Aorta (tissue), 5 donors: ENCODE measurements around the gene LDLRAD1. TPM values are rescaled to one million over a fixed set of nuclear protein-coding genes. Genes with fewer than 3 reads are reported as not detected.
"Not testable (repeated sequence)": the region's sequence is repeated elsewhere in the genome, so short reads cannot be mapped to it uniquely, and the experiment has no call there.

ENCODE experiments used
- ATAC-seq: fragments of 200-7000 bp; cut with Tn5 transposase; one replicate; pipeline ENCODE4 v1.9.1; 2022; ENCODE audit warnings: moderate library complexity; ENCODE audit not compliant: low FRiP score
- DNase-seq, 2 donors: peaks; one replicate each; pipeline ENCODE4 v3.0.0-alpha.2; 2020
- H3K27ac ChIP-seq, 2 donors: one replicate each; pipeline ENCODE4 v1.5.1; 2013; ENCODE audit warnings: low read length in 2 of 2, mild to moderate bottlenecking in 2 of 2, moderate library complexity in 2 of 2, control low read depth in 1 of 2, inconsistent platforms in 1 of 2, low read depth in 1 of 2
- H3K27me3 ChIP-seq, 2 donors: one replicate each; pipeline ENCODE4 v1.6.1; 2013; ENCODE audit warnings: control low read depth in 1 of 2, low read length in 1 of 2, mild to moderate bottlenecking in 1 of 2, moderate library complexity in 1 of 2; ENCODE audit not compliant: insufficient read depth in 2 of 2, control insufficient read depth in 1 of 2
- H3K36me3 ChIP-seq, 2 donors: one replicate each; pipeline ENCODE4 v1.6.1; 2013; ENCODE audit warnings: control low read depth in 1 of 2, low read length in 1 of 2, mild to moderate bottlenecking in 1 of 2; ENCODE audit not compliant: insufficient read depth in 2 of 2, control insufficient read depth in 1 of 2
- H3K4me1 ChIP-seq, 2 donors: one replicate each; pipeline ENCODE4 v1.6.1; 2013; ENCODE audit warnings: low read length in 2 of 2, control low read depth in 1 of 2, mild to moderate bottlenecking in 1 of 2, moderate library complexity in 1 of 2; ENCODE audit not compliant: insufficient read depth in 2 of 2, control insufficient read depth in 1 of 2
- H3K4me3 ChIP-seq, 2 donors: one replicate each; pipeline ENCODE4 v1.5.1; 2013; ENCODE audit warnings: low read length in 2 of 2, control low read depth in 1 of 2, mild to moderate bottlenecking in 1 of 2
- H3K9me3 ChIP-seq: one replicate; pipeline ENCODE4 v1.6.1; 2013; ENCODE audit warnings: mild to moderate bottlenecking, low read length; ENCODE audit not compliant: control insufficient read depth
- WGBS, 2 donors: extraction: QIAGEN DNeasy Blood & Tissue Kit; methylation state at CpG; one replicate each; pipeline ENCODE4 v1.1.7; 2013; 5-methylcytosine and 5-hydroxymethylcytosine counted together
- intact Hi-C, 2 donors: fragments of 100-400 bp; cut with DNase I; formaldehyde crosslinking; loops; one replicate each; pipeline versions ENCODE4 v1.14.2 to v1.15.0; 2022
- polyA plus RNA-seq, 2 donors: library from polyadenylated mRNA; stranded (reverse); fragments of 200-250 nt; gene quantifications; one replicate each; pipeline ENCODE4 v1.2.3, GENCODE V29; 2013
- total RNA-seq, 2 donors: library from RNA; stranded (reverse); fragmentation: NEBNext Ultra II Directional; extraction: Animal tissue kit (Norgen Biotek cat#: 25700); gene quantifications; one replicate each; pipeline ENCODE4 v1.2.1, GENCODE V29; 2021
- donor health status: healthy with polysubstance abuse.
- donor health status: Bipolar disorder and iron deficiency.
- donor health status: DM: no; HTN: no; CAD: no.
- donor health status: DM: no; HTN: no; CAD: no.
- donor health status: DM: yes; HTN: yes; CAD: no.

LDLRAD1 gene
- total and polyA plus RNA-seq, 4 donors = not detected

DNA sequence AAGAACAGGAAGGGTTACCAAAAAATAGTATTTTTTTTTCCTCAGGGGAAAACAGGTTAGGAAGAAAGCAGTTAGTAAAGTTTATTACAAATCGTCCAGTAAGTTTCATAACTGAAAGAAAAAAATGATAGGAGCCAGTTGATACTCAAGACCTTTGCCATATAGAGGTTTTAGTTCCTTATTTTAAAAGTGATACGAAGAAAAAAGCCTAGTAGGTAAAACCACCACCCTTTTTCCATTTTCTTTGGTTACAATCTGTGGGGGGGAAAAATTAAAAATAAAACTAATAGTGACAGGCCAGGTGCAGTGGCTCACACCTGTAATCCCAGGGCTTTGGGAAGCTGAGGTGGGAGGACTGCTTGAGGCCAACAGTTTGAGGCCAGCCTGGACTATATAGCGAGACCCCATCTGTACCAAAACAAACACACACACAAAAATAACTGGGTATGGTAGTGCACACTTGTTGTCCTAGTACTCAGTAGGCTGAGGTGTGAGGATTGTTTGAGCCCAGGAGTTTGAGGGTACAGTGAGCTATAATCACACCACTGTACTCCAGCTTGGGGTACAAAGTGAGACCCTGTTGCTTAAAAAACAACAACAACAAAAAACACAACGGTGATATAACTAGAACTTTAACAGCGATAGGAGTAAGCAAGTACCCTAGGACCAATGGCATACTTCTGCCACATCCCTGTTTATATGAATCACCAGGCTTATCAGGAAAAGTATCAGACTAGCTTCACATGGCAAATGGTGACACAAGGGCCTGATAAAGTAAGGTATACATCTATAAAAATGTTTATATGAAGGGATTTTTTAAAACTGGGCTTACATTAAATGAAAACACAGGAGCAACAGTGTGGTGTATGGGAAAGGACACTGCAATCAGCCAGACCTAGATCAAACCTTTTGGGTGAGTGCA is 29.7 kb upstream of the LDLRAD1 start:
- Histone ChIP-seq H3K4me1 (peaks cover 1 to 5% of the 10 kb centered on the region in 2 donors), H3K4me3 (no peak overlapping the region), H3K36me3 (peaks cover 0 to 2% of the 10 kb centered on the region in 2 donors), H3K9me3 (no peaks in the 10 kb centered on the region), H3K27ac (no peak overlapping the region), H3K27me3 (no peaks in the 10 kb centered on the region)
- no peak for ATAC-seq
- no peak for DNase-seq
- 67 to 68% methylated on average over 5 of the region's 5 CpGs for WGBS, 2 donors
- intact Hi-C loops = no loop called here

DNA sequence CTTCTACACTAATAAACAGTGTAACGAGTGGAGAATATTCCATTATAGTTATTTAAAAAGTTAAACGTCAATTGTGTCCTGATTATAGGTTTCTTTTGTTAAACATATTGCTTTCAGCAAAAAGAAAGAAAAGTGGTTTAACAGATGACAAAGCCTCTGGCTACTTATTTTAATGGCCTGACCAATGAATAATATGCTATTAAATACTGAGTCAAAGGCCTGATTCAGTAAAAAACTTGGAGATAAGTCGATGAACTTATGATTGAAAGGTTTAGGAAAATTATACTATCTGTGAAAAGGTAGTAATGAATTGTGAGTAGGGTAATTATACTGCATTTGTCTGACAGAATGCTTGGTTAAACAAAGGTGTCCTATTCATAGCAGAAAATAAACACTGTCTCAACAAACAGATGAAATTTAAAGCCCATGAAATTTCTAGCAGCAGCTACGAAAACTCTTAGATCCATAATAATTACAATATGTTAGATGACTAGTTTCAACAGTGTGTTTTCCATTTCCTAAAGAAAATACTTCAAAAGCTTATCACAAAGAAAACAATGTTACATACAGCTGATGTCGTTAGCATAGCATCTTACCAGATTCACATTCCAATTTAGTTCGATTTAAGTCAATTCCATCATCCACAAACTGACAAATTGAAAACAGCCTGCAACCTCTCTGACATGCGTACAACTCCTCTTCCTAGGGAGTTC is 28.8 kb upstream of the LDLRAD1 start:
- no peak overlapping the region for H3K4me3 ChIP-seq
- intact Hi-C loops = no loop called here
- ATAC-seq = no peak
- H3K27ac ChIP-seq = no peak overlapping the region
- H3K9me3 ChIP-seq = no peaks in the 10 kb centered on the region
- H3K36me3 ChIP-seq = peaks cover 0 to 4% of the 10 kb centered on the region in 2 donors
- 52 to 56% methylated on average over 7 of the region's 7 CpGs for WGBS, 2 donors
- H3K27me3 ChIP-seq = no peaks in the 10 kb centered on the region
- H3K4me1 ChIP-seq = peaks cover 1 to 5% of the 10 kb centered on the region in 2 donors
- DNase-seq = no peak

DNA sequence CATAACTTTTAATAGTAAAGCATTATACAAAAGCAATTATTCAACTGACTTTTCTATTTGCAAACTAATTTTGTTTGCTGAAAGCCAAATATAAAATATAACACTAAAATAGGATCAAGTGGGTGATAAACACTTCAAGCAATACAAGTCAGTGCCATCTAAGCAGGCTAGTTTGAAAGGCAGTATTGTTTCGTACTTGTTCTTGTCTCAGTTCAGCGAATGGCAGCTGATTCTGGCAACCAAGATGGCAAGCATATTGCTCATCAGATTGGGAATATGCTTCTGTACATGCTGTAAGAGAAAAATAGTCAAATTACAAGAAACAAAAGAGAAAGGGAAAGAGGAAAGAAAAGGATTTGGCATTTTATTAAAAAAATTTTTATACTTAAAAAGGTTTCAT is 27.5 kb upstream of the LDLRAD1 start:
- ATAC-seq (no peak), DNase-seq (no peak)
- H3K4me1 ChIP-seq = peaks cover 1 to 5% of the 10 kb centered on the region in 2 donors
- WGBS, 2 donors = 79 to 84% methylated on average over 2 of the region's 2 CpGs
- H3K27me3 ChIP-seq = no peaks in the 10 kb centered on the region
- H3K36me3 ChIP-seq = peaks cover 0 to 5% of the 10 kb centered on the region in 2 donors
- no peak overlapping the region for H3K4me3 ChIP-seq
- H3K9me3 ChIP-seq = no peaks in the 10 kb centered on the region
- H3K27ac ChIP-seq = no peak overlapping the region
- intact Hi-C loops = no loop called here

DNA sequence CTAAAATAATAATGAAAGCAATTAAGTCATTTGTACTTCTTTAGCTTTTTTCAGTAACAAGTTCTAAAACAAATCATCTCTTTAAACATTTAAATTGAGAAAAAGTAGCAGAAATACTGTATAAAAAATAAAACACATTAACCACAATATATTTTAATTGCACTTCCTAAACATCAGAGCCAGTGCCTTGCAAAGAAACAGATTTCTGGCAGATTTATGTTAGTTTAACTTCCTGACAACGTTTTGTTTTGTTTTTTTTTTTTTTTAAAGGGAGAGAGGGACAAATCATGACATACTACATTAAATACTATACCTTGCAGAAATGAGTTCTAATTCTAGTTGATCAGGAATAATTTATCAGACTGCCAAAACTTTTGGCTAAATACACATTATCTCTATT is 23.8 kb upstream of the LDLRAD1 start:
- DNase-seq = no peak
- ATAC-seq = no peak
- Histone ChIP-seq H3K27ac (no peak overlapping the region), H3K4me1 (no peaks in the 10 kb centered on the region), H3K27me3 (no peaks in the 10 kb centered on the region), H3K36me3 (peaks cover 0 to 6% of the 10 kb centered on the region in 2 donors), H3K9me3 (no peaks in the 10 kb centered on the region), H3K4me3 (no peak overlapping the region)
- intact Hi-C loops = no loop called here
- 0 to 1% methylated on average over 1 of the region's 1 CpG for WGBS, 2 donors

DNA sequence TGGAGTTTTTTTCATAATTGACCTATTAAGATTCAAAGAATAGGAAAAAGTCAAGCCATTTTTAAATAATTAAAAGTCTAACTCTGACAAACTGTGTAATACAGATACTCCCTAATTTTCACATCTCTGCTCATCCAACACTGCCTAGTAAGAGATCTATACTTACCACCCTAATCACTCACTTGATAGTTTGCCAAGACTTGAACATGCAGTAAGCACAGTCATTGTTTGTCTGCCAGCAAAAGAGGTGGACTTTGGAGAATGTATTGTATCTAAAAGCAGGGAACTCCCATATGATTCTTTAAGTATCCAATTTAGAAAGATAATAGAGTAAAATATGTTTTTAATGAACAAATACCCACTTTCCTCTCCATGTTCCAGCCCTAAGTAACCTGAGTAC is 19.5 kb upstream of the LDLRAD1 start:
- intact Hi-C loops = no loop called here
- Histone ChIP-seq H3K36me3 (peaks cover 0 to 11% of the 10 kb centered on the region in 2 donors), H3K4me3 (no peak overlapping the region), H3K9me3 (no peaks in the 10 kb centered on the region), H3K27me3 (no peaks in the 10 kb centered on the region), H3K4me1 (no peaks in the 10 kb centered on the region), H3K27ac (no peak overlapping the region)
- ATAC-seq = no peak
- no peak for DNase-seq

DNA sequence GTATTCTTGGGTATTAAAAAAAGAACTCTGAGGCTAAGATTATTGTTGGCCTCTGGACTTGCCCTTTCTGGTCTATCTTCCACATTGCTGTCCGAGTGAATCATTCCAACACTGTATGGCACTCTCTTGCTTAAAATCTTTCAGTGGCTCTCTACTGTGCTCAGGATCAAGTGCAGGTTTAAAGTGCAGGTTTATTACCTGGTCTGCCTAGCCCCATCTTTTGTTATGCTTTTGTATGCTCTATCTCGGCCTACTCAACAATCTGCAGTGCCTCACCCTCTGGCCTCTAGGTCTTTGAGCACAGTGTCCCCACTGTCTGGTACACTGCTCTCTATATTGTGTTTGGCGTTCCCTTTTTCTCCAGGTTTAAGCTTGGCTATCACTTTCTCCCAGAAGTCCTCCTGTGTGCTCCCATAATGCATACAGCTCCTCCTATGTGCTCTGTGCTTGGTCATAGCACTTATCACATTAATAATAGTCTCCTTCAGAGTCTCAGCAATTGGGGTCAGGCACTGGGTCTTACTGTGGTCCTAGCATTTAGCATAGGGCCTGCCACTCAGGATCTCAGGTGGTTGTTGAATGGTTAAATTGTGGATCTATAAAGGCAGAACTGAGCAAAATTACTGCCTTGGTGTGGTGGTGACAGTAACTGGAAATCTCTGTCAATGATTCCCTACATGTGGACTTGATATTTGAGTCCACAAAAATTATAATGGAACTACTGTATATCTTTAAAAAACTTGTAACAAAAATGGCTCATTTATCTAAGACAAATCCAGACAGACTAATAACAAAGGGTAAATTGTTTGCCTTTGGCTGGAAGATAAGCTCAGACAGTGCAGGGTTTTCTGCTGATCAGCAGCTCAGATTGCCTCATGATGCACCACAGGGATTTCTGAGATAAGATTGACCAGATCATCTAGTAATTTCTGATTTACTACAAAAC is 10.6 kb upstream of the LDLRAD1 start:
- H3K4me3 ChIP-seq = no peak overlapping the region
- no peaks in the 10 kb centered on the region for H3K36me3 ChIP-seq
- no peak for DNase-seq
- intact Hi-C loops = no loop called here
- 64 to 65% methylated on average over 3 of the region's 3 CpGs for WGBS, 2 donors
- no peaks in the 10 kb centered on the region for H3K27me3 ChIP-seq
- no peaks in the 10 kb centered on the region for H3K4me1 ChIP-seq
- no peak for ATAC-seq
- H3K27ac ChIP-seq = no peak overlapping the region
- no peaks in the 10 kb centered on the region for H3K9me3 ChIP-seq

DNA sequence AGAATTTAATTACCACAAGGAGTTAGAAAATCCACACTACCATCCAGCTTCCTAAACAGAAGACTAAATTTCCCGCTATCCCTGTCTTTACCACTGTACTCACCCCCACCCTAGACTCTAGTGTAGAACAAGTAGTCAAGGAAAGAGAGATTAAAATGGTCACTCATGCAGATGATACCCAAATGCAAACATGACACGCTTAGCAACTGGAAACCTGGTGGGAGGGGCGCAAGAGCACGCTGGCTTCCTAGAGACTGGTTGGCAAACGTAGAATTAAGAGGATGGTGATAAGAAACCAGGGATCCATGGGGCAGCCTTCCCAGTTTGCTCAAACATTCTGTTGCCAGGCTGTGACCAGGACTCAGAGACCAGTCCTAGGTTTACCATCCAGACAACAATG is 9.9 kb upstream of the LDLRAD1 start:
- intact Hi-C loops = no loop called here
- H3K36me3 ChIP-seq = no peaks in the 10 kb centered on the region
- ATAC-seq = no peak

DNA sequence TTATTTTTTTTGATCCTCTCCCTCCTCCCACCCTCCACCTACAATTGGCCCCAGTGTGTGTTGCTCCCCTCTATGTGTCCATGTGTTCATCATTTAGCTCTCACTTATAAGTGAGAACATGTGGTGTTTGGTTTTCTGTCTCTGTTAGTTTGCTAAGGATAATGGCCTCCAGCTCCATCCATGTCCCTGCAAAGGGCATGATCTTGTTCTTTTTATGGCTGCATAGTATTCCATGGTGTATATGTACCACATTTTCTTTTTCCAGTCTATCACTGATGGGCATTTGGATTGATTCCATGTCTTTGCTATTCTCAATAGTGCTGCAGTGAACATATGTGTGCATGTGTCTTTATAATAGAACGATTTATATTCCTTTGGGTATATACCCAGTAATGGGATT is 6.8 kb upstream of the LDLRAD1 start:
- WGBS, 2 donors = 89 to 91% methylated on average over 1 of the region's 1 CpG
- H3K4me1 ChIP-seq, DNase-seq, ATAC-seq, H3K4me3 ChIP-seq, H3K27me3 ChIP-seq, intact Hi-C loops, H3K36me3 ChIP-seq, H3K27ac ChIP-seq, H3K9me3 ChIP-seq: not testable (repeated sequence)

More for the DNA sequence above, 9.9 kb upstream of the LDLRAD1 start:
- no peak for DNase-seq
- no peaks in the 10 kb centered on the region for H3K4me1 ChIP-seq
- H3K27me3 ChIP-seq = no peaks in the 10 kb centered on the region
- no peaks in the 10 kb centered on the region for H3K9me3 ChIP-seq
- no peak overlapping the region for H3K27ac ChIP-seq
- H3K4me3 ChIP-seq = no peak overlapping the region
- 56 to 60% methylated on average over 5 of the region's 5 CpGs for WGBS, 2 donors
